Activated T-helper 17 cell treated with anti-CD3 and anti-CD28 coated beads, Interleukin-2, amount 50 U/mL, for 72 hours (primary cell): ENCODE measurements around the gene CFB. TPM values are rescaled to one million over a fixed set of nuclear protein-coding genes. Genes with fewer than 3 reads are reported as not detected.
A peak's percentile ranks its signal among the peaks of the same experiment; 100 is the strongest.
"Not testable (repeated sequence)": the region's sequence is repeated elsewhere in the genome, so short reads cannot be mapped to it uniquely, and the experiment has no call there.

Experiments
- ATAC-seq: fragments of 150-1000 bp; cut with Tn5 transposase; replicated peaks from 2 replicates; pipeline ENCODE4 v1.10.0; 2021; ENCODE audit warnings: mild to moderate bottlenecking, moderate library complexity
- H3K27ac Mint-ChIP-seq: one replicate; pipeline ENCODE4 v1.8.0; 2022; ENCODE audit warnings: mixed read lengths
- H3K27me3 Mint-ChIP-seq: one replicate; pipeline ENCODE4 v1.8.0; 2022; ENCODE audit warnings: mixed read lengths
- H3K36me3 Mint-ChIP-seq: one replicate; pipeline ENCODE4 v1.8.0; 2022; ENCODE audit warnings: low read depth, mild to moderate bottlenecking, mixed read lengths
- H3K4me1 Mint-ChIP-seq: one replicate; pipeline ENCODE4 v1.8.0; 2022; ENCODE audit warnings: mixed read lengths
- H3K4me3 Mint-ChIP-seq: one replicate; pipeline ENCODE4 v1.8.0; 2022; ENCODE audit warnings: mild to moderate bottlenecking, mixed read lengths
- H3K9me3 Mint-ChIP-seq: one replicate; pipeline ENCODE4 v1.8.0; 2022; ENCODE audit warnings: mixed read lengths
- total RNA-seq, 2 donors: library from RNA; stranded (reverse); gene quantifications; one replicate each; pipeline ENCODE4 v1.2.3, GENCODE V29; 2022

The CFB gene
- total RNA-seq, 2 donors from 2014 or later, result 1.5 TPM; not detected in 1

- H3K36me3 Mint-ChIP-seq, result no peaks in the 10 kb centered on the region
- peaks cover 18% of the 10 kb centered on the region for H3K4me1 Mint-ChIP-seq
- no peak overlapping the region for H3K4me3 Mint-ChIP-seq
- H3K27ac Mint-ChIP-seq, result no peak overlapping the region
- no peak for ATAC-seq
- no peaks in the 10 kb centered on the region for H3K9me3 Mint-ChIP-seq
- H3K27me3 Mint-ChIP-seq, result peaks cover 4% of the 10 kb centered on the region
Observed at GRCh38 chr6:31906122-31906521, 39.8 kb upstream of the CFB start.

DNA sequence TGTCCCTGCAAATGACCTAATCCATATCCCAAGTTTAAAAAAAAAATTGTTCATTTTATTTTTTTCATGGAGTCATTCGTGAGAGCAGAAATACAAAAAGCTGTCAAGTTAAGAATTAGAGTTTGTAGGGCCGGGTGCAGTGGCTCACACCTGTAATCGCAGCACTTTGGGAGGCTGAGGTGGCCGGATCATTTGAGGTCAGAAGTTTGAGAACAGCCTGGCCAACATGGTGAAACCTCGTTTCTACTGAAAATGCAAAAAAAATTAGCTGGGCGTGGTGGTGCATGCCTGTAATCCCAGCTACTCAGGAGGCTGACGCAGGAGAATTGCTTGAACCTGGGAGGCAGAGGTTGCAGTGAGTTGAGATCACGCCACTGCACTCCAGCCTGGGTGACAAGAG lies 39.2 kb upstream of the CFB start:
- H3K27ac Mint-ChIP-seq, H3K36me3 Mint-ChIP-seq, H3K9me3 Mint-ChIP-seq, ATAC-seq, H3K27me3 Mint-ChIP-seq, H3K4me3 Mint-ChIP-seq: not testable (repeated sequence)
- peaks cover 18% of the 10 kb centered on the region for H3K4me1 Mint-ChIP-seq

DNA sequence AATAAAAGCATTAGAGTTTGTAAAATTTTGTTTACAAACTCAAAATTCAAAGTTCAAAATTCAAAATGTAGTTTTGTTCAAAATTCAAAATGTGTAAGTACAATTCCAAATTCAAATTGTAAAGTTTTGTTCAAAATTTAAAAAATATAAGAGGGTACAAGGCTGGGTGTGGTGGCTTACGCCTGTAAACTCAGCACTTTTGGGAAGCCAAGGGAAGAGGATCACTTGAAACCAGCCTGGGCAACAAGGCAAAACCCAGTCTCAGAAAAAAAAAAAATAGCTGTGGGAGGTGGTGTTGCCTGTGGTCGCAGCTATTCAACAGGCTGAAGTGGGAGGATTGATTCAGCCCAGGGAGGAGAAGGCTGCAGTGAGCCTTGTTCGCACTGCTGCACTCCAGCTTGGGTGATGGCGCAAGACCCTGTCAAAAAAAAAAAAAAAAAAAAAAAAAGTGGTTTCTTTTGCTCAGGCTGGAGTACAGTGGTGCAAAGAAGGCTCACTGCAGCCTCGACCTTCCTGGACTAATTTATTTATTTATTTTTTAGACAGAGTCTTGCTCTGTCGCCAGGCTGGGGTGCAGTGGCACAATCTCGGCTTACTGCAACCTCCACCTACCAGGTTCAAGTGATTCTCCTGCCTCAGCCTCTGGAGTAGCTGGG lies 38.6 kb upstream of the CFB start:
- Mint-ChIP-seq H3K36me3 (no peaks in the 10 kb centered on the region), H3K4me3 (no peak overlapping the region), H3K27ac (no peak overlapping the region), H3K9me3 (no peaks in the 10 kb centered on the region), H3K27me3 (peaks cover 6% of the 10 kb centered on the region), H3K4me1 (peaks cover 17% of the 10 kb centered on the region)
- no peak for ATAC-seq

DNA sequence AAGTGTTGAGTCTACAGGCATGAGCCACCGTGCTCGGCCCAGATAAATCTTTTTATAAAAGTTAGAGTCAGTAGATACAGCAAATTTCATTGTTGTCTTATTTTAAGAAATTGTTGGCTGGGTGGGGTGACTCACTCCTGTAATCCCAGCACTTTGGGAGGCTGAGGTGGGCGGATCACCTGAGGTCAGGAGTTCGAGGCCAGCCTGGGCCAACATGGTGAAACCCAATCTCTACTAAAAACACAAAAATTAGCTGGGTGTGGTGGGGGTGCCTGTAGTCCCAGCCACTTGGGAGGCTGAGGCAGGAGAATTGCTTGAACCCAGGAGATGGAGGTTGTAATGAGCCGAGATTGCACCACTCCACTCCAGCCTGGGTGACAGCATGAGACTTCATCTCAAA lies 37.6 kb upstream of the CFB start:
- not testable (repeated sequence) for H3K27me3 Mint-ChIP-seq, H3K9me3 Mint-ChIP-seq, H3K4me1 Mint-ChIP-seq, ATAC-seq, H3K36me3 Mint-ChIP-seq, H3K4me3 Mint-ChIP-seq, H3K27ac Mint-ChIP-seq

GRCh38 chr6:31908791-31909190 lies 37.1 kb upstream of the CFB start:
- peaks cover 8% of the 10 kb centered on the region for H3K27me3 Mint-ChIP-seq
- peaks cover 8% of the 10 kb centered on the region for H3K4me1 Mint-ChIP-seq
- H3K27ac Mint-ChIP-seq, result no peak overlapping the region
- no peaks in the 10 kb centered on the region for H3K36me3 Mint-ChIP-seq
- no peaks in the 10 kb centered on the region for H3K9me3 Mint-ChIP-seq
- H3K4me3 Mint-ChIP-seq, result no peak overlapping the region
- peak; percentile 80 for ATAC-seq

DNA sequence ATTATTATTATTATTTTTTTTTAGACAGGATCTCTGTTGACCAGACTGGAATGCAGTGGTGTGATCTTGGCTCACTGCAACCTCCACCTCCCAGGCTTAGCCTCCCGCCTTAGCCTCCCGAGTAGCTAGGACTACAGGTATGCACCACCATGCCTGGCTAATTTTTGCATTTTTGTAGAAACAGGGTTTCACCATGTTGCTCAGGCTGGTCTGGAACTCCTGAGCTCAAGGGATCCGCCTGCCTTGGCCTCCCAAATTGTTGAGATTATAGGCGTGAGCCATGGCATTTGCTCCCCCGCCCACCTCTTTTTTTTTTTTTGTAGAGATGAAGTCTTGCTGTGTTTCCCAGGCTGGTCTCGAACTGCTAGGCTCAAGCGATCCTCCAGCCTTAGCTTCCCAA lies 36.6 kb upstream of the CFB start:
- not testable (repeated sequence) for H3K4me3 Mint-ChIP-seq, H3K27me3 Mint-ChIP-seq, H3K27ac Mint-ChIP-seq

DNA sequence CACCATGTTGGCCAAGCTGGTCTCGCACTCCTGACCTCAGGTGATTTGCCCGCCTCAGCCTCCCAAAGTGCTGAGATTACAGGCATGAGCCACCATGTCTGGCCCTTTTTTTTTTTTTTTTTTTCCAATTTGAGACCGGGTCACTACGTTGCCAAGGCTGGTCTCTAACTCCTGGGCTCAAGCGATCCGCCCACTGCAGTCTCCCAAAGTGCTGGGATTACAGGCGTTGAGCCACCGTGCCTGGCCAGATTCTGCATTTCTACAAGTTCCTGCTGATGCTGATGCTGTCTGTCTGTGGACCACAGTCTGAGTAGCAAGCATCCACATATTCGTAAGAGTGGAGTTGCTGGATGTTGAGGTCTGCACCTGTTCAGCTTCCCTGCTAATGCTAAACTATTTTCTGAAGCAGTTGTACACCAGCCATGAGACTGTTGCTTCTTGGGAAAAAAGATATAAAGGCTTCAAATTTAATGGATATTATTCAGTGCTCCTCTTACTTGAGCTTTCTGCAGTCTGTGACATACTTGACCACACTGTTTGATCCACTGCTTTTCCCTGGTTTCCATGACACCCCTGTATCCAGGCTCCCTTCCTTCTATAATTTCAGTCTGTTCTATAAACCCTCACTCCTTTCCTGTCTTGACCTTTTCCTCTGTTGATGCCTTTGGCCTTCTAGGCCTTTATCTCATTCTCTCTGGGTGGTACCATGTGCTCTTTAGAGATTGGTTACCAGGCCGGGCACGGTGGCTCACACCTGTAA lies 33.9 kb upstream of the CFB start:
- no peak overlapping the region for H3K27ac Mint-ChIP-seq
- ATAC-seq, result no peak
- no peaks in the 10 kb centered on the region for H3K36me3 Mint-ChIP-seq
- no peaks in the 10 kb centered on the region for H3K9me3 Mint-ChIP-seq
- no peak overlapping the region for H3K4me3 Mint-ChIP-seq
- H3K4me1 Mint-ChIP-seq, result peaks cover 4% of the 10 kb centered on the region
- H3K27me3 Mint-ChIP-seq, result peaks cover 7% of the 10 kb centered on the region

More for the DNA sequence above, 36.6 kb upstream of the CFB start:
- ATAC-seq, H3K4me1 Mint-ChIP-seq, H3K36me3 Mint-ChIP-seq, H3K9me3 Mint-ChIP-seq: not testable (repeated sequence)

DNA sequence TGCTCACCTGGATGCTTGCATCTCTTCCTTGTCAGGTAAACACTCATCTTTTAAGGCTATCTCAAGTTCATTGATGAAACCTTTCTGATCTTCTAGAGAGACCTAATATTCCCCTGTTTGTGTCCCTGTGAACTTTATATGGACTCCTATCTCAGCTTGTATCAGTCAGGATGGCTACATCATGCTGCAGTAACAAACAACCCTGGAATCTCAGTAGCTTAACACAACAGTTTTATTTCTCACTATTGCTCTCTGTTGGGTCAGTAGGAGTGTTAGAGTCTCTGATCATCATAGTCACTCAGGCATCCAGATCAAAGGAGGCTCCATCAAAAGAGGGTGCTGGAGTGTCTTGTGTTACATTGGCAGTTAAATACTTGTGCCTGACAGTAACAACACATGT lies 30.5 kb upstream of the CFB start:
- Mint-ChIP-seq H3K27ac (no peak overlapping the region), H3K9me3 (no peaks in the 10 kb centered on the region), H3K4me1 (peaks cover 1% of the 10 kb centered on the region), H3K27me3 (peaks cover 7% of the 10 kb centered on the region), H3K4me3 (no peak overlapping the region), H3K36me3 (no peaks in the 10 kb centered on the region)
- no peak for ATAC-seq

DNA sequence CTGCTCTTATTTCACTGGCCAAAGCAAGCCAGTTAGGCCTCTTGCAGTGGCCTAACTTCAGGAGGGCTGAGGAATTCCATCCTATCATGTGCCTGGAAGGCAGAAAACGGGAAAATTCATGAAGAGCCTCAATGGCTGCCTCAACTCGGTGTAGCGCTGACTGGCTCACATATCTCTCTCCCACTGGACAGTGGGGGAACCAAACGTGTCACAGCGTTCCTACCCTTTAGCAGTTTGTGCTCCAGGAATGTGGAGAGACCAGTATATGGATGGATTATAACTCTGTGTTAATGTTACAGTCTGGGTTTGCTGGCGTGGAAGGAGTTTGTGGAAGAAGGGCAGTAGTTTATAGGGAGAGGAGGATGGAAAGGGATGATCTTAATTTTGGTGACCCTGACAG lies 30.1 kb upstream of the CFB start:
- H3K36me3 Mint-ChIP-seq, result no peaks in the 10 kb centered on the region
- no peak for ATAC-seq

GRCh38 chr6:31918069-31918720 lies 27.7 kb upstream of the CFB start:
- H3K4me1 Mint-ChIP-seq, result no peaks in the 10 kb centered on the region
- H3K4me3 Mint-ChIP-seq, result no peak overlapping the region
- no peak overlapping the region for H3K27ac Mint-ChIP-seq
- peaks cover 3% of the 10 kb centered on the region for H3K27me3 Mint-ChIP-seq
- H3K9me3 Mint-ChIP-seq, result no peaks in the 10 kb centered on the region
- ATAC-seq, result no peak
- H3K36me3 Mint-ChIP-seq, result no peaks in the 10 kb centered on the region

More for the DNA sequence above, 30.1 kb upstream of the CFB start:
- Mint-ChIP-seq H3K4me3 (no peak overlapping the region), H3K4me1 (no peaks in the 10 kb centered on the region), H3K27ac (no peak overlapping the region), H3K27me3 (peaks cover 7% of the 10 kb centered on the region), H3K9me3 (no peaks in the 10 kb centered on the region)

GRCh38 chr6:31919624-31920303 lies 26.1 kb upstream of the CFB start:
- Mint-ChIP-seq H3K4me1 (no peaks in the 10 kb centered on the region), H3K27me3 (peaks cover 3% of the 10 kb centered on the region), H3K36me3 (no peaks in the 10 kb centered on the region), H3K9me3 (no peaks in the 10 kb centered on the region), H3K27ac (no peak overlapping the region), H3K4me3 (no peak overlapping the region)
- no peak for ATAC-seq

GRCh38 chr6:31920811-31921210 lies 25.1 kb upstream of the CFB start:
- Mint-ChIP-seq H3K4me3 (no peak overlapping the region), H3K27ac (no peak overlapping the region), H3K9me3 (no peaks in the 10 kb centered on the region), H3K27me3 (peaks cover under 1% of the 10 kb centered on the region), H3K36me3 (no peaks in the 10 kb centered on the region), H3K4me1 (no peaks in the 10 kb centered on the region)
- ATAC-seq, result no peak

DNA sequence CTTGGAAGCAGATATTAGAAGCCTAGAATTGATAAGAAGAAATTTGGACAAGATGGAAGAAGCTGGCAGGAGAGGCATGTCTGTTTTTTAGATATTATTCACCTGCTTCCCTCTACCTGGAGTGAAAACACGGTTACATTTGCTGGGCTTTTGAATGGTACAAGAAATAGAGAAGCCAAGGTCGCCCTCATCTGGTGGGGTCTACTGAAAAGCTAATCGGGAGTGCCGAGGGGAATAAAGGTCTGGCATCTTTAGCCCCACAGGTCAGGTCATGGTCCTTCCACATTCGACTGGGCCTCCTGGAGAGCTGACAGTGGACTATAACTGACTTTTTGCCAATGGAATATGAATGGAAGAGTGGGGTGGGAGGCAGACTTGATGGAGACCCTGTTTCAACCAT lies 23.0 kb upstream of the CFB start:
- Mint-ChIP-seq H3K27me3 (no peaks in the 10 kb centered on the region), H3K4me1 (no peaks in the 10 kb centered on the region), H3K9me3 (no peaks in the 10 kb centered on the region), H3K36me3 (no peaks in the 10 kb centered on the region), H3K27ac (no peak overlapping the region), H3K4me3 (no peak overlapping the region)
- ATAC-seq, result no peak

- Mint-ChIP-seq H3K9me3 (no peaks in the 10 kb centered on the region), H3K27ac (peak within 1 kb of the TSS; percentile 25), H3K27me3 (no peaks in the 10 kb centered on the region), H3K36me3 (no peaks in the 10 kb centered on the region), H3K4me1 (no peaks in the 10 kb centered on the region), H3K4me3 (no peak within 1 kb of the TSS)
- ATAC-seq, result no peak
Observed at GRCh38 chr6:31927242-31927862, 18.5 kb upstream of the CFB start, which contains the start of gene C2. TSS of gene C2 (plus strand) at chr6:31927717. CDS start at chr6:31927753, 36 bp downstream.
